DND-41 (cell line): ENCODE data around the gene PCNX2.

ENCODE experiments used
- ATAC-seq: fragments of 200-7000 bp; cut with Tn5 transposase; 3 replicates; pipeline ENCODE4 v1.9.1; 2021; ENCODE audit warnings: low read depth; ENCODE audit not compliant: insufficient read depth
- DNase-seq: peaks from one replicate; pipeline ENCODE4 v3.0.0-alpha.2; 2020
- H2AFZ ChIP-seq: 2 replicates; pipeline ENCODE4 v1.6.0; 2012; ENCODE audit warnings: low read depth, low read length
- H3K27ac ChIP-seq: 2 replicates; pipeline ENCODE4 v1.5.1; 2012; ENCODE audit warnings: low read length, inconsistent platforms
- H3K27me3 ChIP-seq: fragments of 200-600 bp; sonication (generic); 2 replicates; pipeline ENCODE4 v1.6.0; 2012; ENCODE audit warnings: low read length, mild to moderate bottlenecking, inconsistent platforms; ENCODE audit not compliant: insufficient read depth, poor library complexity
- H3K36me3 ChIP-seq: 2 replicates; pipeline ENCODE4 v1.5.1; 2012; ENCODE audit warnings: low read length, inconsistent platforms; ENCODE audit not compliant: insufficient read depth
- H3K4me1 ChIP-seq: 2 replicates; pipeline ENCODE4 v1.5.1; 2012; ENCODE audit warnings: mild to moderate bottlenecking, low read length; ENCODE audit not compliant: insufficient read depth
- H3K4me2 ChIP-seq: 2 replicates; pipeline ENCODE4 v1.6.0; 2012; ENCODE audit warnings: mild to moderate bottlenecking, moderate library complexity, low read length, inconsistent platforms; ENCODE audit not compliant: insufficient read depth
- H3K4me3 ChIP-seq, 2 experiments: fragments of 200-600 bp in 1 of 2; shearing (Covaris generic) in 1 of 2; 2 replicates each; pipeline ENCODE4 v1.5.1; 2012 to 2016; ENCODE audit warnings: inconsistent platforms in 2 of 2, low read length in 2 of 2, mild to moderate bottlenecking in 2 of 2, low read depth in 1 of 2, moderate library complexity in 1 of 2
- H3K79me2 ChIP-seq: 2 replicates; pipeline ENCODE4 v1.6.0; 2012; ENCODE audit warnings: low read length, inconsistent platforms; ENCODE audit not compliant: insufficient read depth
- H3K9ac ChIP-seq: 2 replicates; pipeline ENCODE4 v1.6.0; 2012; ENCODE audit warnings: low read depth, mild to moderate bottlenecking, inconsistent platforms, low read length, moderate library complexity
- H3K9me3 ChIP-seq: 2 replicates; pipeline ENCODE4 v1.5.1; 2012; ENCODE audit warnings: low read length, moderate library complexity, mild to moderate bottlenecking, inconsistent platforms; ENCODE audit not compliant: insufficient read depth, severe bottlenecking
- H4K20me1 ChIP-seq: 2 replicates; pipeline ENCODE4 v1.6.0; 2012; ENCODE audit warnings: low read length; ENCODE audit not compliant: insufficient read depth
- CTCF ChIP-seq: IDR thresholded peaks from 2 replicates; pipeline ENCODE4 v1.5.1; 2012; ENCODE audit warnings: borderline replicate concordance, low read length, moderate library complexity, mild to moderate bottlenecking; ENCODE audit not compliant: poor library complexity, severe bottlenecking; ENCODE audit errors: extremely low read depth
- EZH2 ChIP-seq: IDR thresholded peaks from 3 replicates; pipeline ENCODE4 v1.6.1; 2012; ENCODE audit warnings: borderline replicate concordance, low read depth, mild to moderate bottlenecking, moderate library complexity, low read length, inconsistent platforms; ENCODE audit not compliant: severe bottlenecking

PCNX2 gene

DNA sequence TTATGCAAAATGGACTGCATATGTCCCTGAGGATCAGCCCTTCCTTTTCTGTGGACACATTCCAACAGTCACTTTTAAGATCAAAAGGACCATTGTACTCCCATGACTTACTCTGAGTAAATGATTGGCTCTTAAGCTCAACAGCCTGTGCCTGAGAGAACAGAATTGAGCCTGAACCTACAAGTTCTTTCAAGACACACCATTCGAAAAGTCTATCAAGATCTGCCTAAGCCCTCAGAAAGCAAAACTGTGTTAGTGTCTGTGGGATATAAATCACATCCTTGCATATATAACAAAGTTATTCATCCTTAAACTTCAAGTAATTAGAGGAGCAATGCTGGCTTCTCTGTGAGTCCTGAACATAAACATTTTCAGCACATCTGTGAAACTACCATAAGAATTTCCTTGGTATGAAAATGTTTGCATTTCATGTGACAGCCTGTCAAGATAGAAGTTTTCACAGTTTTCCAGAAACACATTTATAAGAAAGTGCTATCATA is 41.6 kb downstream of the PCNX2 start:
- H3K9ac ChIP-seq = no peak overlapping the region
- H3K36me3 ChIP-seq = peaks cover 36% of the 10 kb centered on the region
- H3K27me3 ChIP-seq = no peaks in the 10 kb centered on the region
- ATAC-seq (no peak), DNase-seq (no peak)
- H3K4me2 ChIP-seq = no peak overlapping the region
- no peaks in the 10 kb centered on the region for H4K20me1 ChIP-seq
- TF ChIP-seq EZH2 (no peak), CTCF (no peak)
- no peak overlapping the region for H2AFZ ChIP-seq
- no peaks in the 10 kb centered on the region for H3K79me2 ChIP-seq
- no peaks in the 10 kb centered on the region for H3K4me1 ChIP-seq
- H3K4me3 ChIP-seq = no peak overlapping the region
- H3K27ac ChIP-seq = no peak overlapping the region
- H3K9me3 ChIP-seq = no peaks in the 10 kb centered on the region

DNA sequence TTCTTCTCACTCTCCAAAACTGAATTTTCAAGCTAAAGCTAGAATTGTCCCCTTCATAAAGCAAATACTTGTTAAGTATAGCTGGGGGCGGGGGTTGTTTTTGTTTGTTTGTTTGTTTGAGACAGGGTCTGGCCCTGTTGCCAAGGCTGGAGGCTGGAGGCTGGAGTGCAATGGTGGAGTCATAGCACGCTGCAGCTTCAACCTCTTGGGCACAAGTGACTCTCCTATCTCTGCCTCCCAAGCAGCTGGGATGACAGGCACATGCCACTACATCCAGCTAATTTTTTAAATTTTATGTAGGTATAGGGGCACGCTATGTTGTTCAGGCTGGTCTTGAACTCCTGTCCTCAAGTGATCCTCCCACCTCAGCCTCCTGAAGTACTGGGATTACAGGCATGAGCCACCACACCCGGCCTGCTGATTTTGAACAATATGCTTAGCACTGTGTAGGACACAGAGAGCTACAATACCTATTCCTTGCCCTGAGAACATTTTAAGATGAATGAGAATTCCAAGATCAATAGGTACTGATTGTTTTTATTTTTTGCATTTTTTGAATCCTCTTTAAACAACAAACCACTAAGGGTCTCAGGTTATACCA is 42.2 kb downstream of the PCNX2 start:
- Histone ChIP-seq H3K9me3 (no peaks in the 10 kb centered on the region), H3K27me3 (no peaks in the 10 kb centered on the region), H3K4me1 (no peaks in the 10 kb centered on the region), H3K4me2 (no peak overlapping the region), H3K36me3 (peaks cover 31% of the 10 kb centered on the region), H2AFZ (no peak overlapping the region), H3K4me3 (no peak overlapping the region), H4K20me1 (no peaks in the 10 kb centered on the region), H3K27ac (no peak overlapping the region), H3K9ac (no peak overlapping the region), H3K79me2 (no peaks in the 10 kb centered on the region)
- ATAC-seq (no peak), DNase-seq (no peak)
- TF ChIP-seq CTCF (no peak), EZH2 (no peak)

- ATAC-seq = no peak; the same call in 2 of the 3 replicates
- H3K9me3 ChIP-seq = no peaks in the 10 kb centered on the region
- H3K36me3 ChIP-seq = peaks cover 22% of the 10 kb centered on the region; the same call in 1 of the 2 replicates
- no peak overlapping the region for H3K27ac ChIP-seq
- no peaks in the 10 kb centered on the region for H3K4me1 ChIP-seq
- H3K27me3 ChIP-seq = no peaks in the 10 kb centered on the region
- H3K4me2 ChIP-seq = no peak overlapping the region
- no peak overlapping the region for H3K4me3 ChIP-seq
- H4K20me1 ChIP-seq = no peaks in the 10 kb centered on the region
- H3K9ac ChIP-seq = no peak overlapping the region
- no peak for DNase-seq
- H2AFZ ChIP-seq = no peak overlapping the region
- H3K79me2 ChIP-seq = no peaks in the 10 kb centered on the region
- no peak for TF ChIP-seq CTCF
- no peak for TF ChIP-seq EZH2
Measured at GRCh38 chr1:233252441-233252840, 43.1 kb downstream of the PCNX2 start.
